Frontal cortex (tissue), 4 donors: ENCODE measurements around the gene NELL1. TPM values are rescaled to one million over a fixed set of nuclear protein-coding genes. Genes with fewer than 3 reads are reported as not detected.
"Not testable (repeated sequence)": the region's sequence is repeated elsewhere in the genome, so short reads cannot be mapped to it uniquely, and the experiment has no call there.

Source experiments
- DNase-seq, 2 donors: peaks; one replicate each; pipeline ENCODE4 v3.0.0; 2012; ENCODE audit warnings: low spot score in 2 of 2
- FAIRE-seq: peaks from 2 replicates; lab custom pipeline; 2012; peaks lifted over from hg19 to GRCh38; lab: Jason Lieb, UNC
- total RNA-seq: library from RNA; depleted of rRNA; stranded (reverse); fragments of >200 nt; gene quantifications from one replicate; pipeline ENCODE4 v1.2.3, GENCODE V29; 2014
- donor health status: control.
- donor health status: control.
- donor health status: control.

NELL1 gene
- total RNA-seq, 1 donor from 2014 or later: 65.6 TPM

DNA sequence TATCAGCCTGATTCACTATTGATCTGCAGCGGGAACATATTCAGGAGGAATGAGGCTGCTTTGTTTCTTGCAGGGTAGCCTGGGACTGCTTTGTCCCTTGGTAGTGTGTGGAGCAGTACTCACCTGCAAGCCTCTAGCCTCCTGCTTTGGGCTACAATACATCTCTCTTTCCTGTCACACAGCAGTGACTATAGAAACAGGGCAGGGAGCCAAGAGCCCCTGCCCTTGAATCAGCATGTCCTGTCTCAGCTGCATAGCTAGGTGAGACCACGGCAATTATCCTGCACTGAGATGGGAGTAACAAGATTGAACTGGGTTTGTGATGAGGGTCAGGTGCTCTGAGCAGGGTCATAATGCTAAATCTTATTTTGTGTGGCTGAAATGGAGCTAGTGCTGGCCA lies 191.9 kb downstream of the NELL1 start:
- DNase-seq (no peak), FAIRE-seq (no peak)

DNA sequence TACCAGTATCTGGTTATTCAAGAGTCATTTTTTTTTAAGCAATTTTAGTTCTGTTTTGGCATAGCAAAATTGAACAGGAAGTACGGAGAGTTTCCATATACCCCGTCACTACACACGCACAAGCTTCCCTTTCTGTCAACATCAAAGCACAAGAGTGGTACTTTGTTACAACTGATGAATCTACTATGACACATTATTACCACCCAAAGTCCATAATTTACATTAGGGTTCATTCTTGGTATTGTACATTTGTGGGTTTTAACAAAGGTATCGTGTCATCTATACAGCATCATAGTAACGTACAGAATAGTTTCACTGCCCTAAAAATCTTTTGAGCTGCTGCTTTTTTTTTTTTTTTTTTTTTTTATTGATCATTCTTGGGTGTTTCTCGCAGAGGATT lies 192.9 kb downstream of the NELL1 start:
- not testable (repeated sequence) for DNase-seq, FAIRE-seq

DNA sequence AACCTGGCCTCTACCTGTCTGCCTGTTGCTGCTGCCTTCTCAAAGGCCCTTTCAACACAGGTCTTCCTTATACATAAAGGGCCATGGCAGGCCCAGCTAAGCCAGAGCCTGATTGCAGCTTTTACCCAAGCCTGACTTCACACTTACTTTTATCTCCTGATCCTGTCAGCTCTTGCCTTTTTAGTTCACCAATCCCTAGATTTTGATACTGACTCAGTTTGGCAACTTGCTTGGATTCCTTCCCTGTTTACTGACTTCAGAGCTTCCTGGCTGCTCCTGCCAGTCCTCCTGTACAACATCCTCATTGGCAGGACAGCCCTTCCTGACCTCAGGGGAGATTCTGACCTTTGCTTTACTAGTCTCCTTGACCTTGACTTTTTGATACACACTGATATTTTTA lies 195.2 kb downstream of the NELL1 start:
- FAIRE-seq (no peak), DNase-seq (no peak)

DNA sequence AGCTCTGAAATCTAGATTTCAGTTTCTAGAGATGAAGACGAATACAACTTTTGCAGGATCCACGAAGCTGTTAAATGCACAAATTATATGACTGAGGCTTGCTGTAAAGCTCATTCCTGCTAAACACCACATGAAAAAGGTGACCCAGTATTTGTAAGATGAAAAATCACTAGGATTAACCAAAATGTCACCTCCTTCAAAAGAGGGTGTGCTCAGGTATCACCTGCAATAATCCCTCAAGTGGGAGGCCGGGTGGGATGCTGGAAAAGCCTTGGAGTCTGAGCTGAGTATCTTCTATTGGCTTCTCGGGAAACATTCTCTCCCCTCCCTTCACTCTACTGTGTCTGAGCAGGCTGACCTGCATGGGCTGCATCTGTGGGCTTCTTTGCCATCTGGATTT lies 195.8 kb downstream of the NELL1 start:
- FAIRE-seq: no peak
- no peak for DNase-seq

DNA sequence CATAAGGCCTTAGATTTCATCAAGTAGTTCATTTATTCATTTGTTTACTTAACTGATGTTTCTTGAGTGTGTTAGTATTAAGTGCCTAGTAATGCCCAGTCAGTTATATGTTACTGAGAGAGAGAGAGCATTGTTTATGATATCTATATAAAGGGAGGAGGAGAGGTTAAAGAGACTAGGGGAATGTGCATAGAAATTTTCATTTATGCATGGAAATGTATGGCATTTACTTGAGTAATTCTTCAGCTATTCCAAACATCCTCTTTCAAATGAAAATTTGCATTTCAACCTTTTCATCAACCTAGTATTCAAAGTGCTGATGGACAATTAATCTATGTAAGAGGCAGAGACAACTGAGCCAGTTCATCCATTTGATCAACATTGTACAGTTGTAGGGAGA lies 199.7 kb downstream of the NELL1 start:
- FAIRE-seq (no peak), DNase-seq (no peak)

DNA sequence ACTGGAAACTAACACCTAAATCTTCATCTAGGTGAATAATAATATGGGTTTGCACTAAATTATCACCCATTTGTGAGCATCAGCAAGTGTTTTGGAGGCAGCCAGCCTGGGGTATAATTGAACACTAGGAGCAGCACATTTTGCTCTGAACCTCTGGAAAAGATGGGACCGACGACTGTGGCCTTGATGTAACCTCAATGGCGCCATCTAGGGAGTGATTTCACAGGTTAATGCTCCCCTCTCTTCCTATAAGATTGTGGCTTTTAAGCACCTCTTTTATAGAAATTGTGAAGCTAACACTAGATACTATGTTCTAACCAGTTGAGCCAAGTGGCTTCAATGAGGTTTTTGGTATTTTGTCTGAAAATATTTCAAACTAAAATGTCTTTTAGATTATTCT lies 203.7 kb downstream of the NELL1 start:
- no peak for FAIRE-seq

DNA sequence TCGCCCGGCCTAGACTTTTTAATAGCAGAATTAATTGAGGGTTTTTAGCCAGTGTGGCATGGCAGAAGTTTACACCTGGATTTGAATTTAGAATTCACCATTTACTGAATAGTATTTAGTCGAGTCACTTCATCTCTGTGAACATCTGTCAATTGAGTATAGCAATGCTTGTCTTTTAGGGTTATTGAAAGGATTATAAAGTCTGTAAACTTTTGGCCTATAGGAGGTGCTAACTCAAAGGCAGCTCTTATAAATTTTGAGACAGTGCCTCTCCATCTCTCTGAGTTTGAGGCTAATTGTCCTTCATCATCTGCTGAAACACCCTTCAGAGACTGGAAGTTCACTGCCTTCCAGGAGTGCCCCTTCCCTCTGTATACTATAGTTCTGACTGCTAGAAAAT lies 205.0 kb downstream of the NELL1 start:
- FAIRE-seq: no peak

More for the DNA sequence above, 203.7 kb downstream of the NELL1 start:
- DNase-seq: no peak

DNA sequence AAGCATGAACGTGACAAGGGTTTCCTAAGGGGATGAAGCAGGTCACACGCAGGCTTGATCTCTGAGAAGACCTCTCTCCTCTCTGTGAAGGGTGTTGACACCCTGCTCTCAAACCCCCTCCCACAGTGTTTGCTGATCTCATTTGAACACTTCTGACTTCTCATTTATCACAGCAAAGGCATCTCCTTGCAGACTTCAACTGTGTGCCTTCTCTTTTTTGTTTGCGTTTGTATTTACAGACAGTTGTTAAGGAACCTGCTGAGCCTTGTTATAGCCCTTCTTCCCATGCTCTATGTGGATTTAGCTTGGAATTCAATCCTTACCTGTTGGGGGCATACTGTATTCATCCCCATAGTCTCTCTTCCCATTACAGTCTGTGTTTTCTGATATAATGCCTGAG lies 206.5 kb downstream of the NELL1 start:
- DNase-seq: no peak
- no peak for FAIRE-seq

More for the DNA sequence above, 205.0 kb downstream of the NELL1 start:
- no peak for DNase-seq

DNA sequence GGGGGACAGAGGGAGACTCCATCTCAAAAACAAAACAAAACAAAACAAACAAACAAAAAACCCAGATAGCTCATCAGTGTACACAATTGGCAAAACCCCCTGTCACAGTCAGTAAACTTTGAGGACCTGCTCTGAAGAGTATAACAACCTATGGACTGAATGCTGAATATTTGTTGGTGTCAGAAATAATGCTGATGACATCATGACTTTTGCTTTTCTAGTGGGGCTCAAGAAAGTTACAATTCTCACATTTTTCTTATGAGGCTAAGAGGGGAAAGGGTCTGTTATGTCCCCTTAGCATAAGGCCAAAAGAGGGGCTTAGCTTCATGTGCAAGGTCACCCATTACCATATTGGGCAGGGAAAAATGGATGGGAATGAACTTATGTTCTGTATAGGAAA lies 207.4 kb downstream of the NELL1 start:
- no peak for FAIRE-seq
- DNase-seq: no peak

DNA sequence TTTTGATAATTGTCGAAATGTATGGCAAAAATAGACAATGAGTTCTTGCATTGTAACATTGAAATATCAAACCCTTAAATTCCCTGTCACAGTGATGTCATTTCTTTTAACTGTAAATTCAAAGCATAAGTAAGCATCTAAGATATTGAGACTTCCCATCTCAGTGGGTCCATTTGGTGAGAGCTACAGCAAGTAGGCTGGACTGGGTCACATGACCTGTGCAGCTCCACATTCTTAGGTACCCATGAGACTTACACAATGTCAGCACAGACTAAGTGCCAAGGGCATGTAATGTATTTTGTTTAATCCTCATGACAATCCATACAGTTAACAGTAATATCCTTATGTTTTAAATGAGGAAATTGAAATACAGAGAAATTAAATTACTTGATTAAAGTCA lies 210.7 kb downstream of the NELL1 start:
- DNase-seq (no peak), FAIRE-seq (no peak)

DNA sequence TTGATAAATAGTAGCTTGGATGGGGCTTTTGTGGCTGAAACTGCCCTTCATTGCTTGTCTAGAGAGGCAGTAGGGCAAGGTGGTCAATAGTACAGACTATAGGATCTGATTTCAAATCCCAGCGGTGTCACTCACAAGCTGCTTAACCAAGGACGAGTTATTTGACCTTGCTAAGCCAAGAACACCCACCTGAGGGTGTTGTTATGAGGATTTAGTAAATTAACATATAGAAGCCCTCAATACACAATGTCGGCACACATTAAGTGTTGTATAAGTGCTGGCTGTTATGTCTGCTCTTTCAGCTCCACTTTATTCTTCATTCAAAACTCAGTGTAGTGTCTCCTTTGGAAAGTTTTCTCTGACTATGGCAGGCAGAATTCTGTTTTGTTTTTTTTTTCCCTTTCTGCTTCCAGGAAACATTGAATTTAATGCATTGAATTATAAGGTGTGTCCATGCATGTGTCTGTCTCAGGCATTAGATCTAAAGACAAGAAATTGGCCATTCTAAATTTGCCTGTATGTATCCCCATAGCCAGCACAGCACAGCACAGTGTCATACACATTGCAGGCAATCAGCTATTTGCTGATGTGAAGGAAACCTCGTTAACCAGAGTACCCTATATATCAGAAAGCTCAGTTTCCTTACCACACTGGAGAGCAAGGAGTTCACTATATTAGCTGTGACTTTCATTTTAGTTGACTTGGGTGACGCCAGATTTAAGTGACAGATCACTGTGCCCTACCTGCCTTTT lies 212.1 kb downstream of the NELL1 start:
- no peak for DNase-seq
- no peak for FAIRE-seq

DNA sequence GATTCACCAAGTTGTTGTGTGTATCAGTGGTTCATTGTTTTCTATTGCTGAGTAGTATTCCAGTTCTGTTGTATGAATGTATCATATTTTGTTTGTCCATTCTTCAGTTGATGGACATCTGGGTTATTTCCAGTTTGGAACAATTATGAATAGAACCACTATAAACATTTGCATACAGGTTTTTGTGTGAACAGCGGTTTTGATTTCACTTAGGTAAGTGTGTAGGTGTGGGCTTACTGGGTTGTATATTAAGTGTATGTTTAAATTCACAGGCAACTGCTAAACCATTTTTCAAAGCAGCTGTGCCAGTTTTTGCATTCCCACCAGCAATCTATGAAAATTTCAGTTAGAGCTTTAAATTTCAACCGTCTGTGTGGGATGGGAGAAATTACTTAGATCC lies 217.8 kb downstream of the NELL1 start:
- FAIRE-seq (no peak), DNase-seq (no peak)

DNA sequence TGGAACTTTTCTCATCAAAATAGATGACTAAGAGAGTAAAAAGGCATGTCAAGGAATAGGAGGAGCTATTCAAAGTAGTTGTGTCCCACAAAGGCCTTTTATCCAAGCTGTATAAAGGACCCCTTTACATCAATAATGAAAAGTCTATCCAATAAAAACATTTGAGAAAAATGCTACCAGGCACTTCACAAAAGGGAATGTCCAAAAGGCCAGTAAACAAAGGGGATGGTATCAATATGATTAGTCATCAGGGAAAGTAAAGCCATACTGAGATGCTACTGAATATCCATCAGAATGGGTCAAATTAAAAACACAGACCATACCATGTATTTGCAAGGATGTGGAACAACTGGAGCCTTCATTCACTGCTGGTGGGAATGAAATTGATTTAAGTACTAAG lies 224.9 kb downstream of the NELL1 start:
- DNase-seq (no peak), FAIRE-seq (no peak)

DNA sequence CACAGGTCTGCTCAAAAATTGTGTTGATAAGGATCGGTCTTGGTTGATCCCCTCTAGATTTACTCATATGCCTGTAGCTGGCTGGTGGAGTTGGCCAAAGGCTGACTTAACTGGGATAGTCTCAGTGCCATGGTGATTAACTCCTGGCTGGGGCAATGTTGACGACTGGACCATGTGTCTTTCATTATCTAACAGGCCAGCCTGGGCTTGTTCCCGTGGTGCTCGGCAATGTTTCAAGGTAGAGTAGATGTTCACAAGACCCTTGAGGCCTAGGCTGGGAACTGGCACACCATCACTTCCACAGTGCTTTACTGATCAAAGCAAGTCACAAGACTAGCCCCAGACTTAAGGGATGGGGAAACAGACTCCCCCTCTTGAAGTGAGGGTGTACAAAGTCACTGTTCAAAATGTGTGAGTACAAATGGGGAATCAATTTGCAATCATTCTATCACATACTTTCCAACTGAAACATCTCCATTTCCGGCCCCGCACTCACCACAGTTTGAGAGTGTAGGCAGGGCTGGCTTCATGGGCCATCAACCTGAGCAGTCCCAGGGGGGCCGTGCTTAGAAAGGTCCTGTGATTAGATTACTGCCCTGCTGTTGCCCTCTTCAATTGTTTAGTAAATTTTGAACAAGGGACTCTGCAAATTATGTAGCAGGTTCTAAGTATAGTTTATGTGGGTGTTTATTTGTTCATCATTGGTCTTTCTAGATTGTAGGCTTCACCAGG lies 240.8 kb downstream of the NELL1 start:
- DNase-seq (no peak), FAIRE-seq (no peak)

DNA sequence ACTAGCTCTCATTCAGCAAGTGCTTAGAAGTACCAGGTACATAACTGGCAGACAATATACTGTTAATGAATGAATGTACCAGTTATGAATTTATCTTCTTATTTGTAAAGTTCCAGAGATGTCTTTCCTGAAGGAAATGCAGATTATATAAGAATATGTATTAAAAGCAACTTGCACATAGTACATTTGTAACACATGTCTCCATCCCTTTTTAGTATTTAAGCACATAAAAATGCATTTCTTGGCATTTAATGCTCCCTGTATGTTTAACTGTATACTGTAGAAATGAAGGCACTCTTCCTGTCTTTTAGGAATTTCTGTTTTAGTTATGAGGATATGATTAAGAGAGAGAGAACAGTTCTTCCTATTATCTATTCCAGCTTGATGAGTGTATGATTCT lies 241.3 kb downstream of the NELL1 start:
- FAIRE-seq (no peak), DNase-seq (no peak)

DNA sequence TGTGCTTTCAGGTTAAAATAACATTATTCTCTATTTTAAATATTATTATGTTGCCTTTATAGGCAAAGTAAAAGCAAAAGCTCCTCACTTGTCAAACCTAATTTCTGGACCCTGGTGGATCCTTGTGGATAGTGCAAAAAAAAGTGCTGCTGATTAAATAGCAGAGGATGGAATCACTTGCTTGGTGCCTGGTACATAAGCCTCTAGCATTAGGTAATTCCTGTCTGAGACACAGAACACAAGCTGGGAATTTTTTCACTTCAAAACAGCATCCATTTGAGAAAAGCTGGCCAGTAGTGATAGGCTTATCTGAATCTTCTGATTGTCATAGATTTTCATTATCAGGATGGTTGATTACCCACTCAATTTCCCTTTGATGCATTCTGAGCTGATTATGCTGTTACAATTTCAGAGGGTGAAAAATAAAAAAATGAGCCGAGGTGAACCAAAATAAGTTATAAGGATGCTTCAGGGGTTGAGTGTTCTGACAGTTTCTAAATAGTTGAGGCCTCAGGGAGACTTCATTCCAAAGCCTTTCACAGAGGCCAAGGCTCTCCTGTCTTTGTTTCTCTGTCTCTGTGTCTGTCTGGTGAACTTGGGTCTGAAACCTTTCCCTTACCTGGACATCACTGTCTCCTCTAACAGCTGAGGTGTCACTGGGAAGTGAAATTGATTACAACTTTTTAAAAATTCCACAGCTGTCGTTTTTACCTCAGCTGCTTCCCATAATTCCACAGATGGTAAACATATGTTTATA lies 242.9 kb downstream of the NELL1 start:
- DNase-seq (no peak), FAIRE-seq (no peak)

DNA sequence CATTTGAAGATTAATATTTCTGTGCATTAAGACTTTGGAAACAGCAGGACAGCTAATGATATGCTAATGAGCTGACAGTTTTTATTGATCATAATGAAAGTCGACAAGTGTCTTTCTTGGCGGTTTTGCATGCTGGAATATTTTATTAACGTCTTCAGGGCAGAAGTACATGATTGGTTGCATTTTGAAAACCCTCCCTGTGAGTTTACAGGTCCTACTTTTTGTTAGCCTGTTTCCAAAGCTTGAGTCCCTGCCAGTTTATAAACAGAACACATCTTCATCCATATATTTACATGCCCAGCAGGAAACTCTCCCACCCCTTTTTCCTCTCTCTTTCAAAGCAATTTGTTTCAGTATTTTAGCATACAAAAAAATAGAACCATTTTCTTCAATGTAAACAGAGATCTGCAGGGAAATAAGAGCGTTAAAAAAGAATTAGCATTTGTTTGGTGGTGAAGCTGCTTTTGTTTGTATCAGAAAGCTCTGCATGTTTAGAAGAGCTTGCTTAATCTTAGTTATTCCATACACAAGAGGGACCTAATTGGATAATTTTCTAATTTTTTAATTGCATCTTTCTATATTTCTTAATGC lies 243.6 kb downstream of the NELL1 start:
- DNase-seq (no peak), FAIRE-seq (no peak)

DNA sequence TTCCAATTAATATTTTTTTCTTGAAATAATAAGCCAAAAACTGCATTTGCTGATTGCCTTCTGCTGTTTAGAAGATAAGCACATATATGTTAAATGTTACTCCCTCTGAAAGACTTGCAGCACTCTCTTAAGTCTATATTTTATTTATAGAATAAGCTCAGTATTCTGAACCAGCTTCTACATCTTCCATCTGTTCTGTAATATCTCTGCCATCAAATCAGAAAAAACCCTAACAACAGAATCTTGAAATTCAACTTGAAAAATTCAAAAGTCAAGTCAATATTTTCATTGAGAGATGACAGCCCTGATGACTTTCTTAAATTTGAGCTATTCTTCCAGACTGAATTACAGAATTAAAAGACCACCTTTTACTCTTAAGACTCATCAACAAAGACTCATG lies 247.9 kb downstream of the NELL1 start:
- no peak for FAIRE-seq
- no peak for DNase-seq

DNA sequence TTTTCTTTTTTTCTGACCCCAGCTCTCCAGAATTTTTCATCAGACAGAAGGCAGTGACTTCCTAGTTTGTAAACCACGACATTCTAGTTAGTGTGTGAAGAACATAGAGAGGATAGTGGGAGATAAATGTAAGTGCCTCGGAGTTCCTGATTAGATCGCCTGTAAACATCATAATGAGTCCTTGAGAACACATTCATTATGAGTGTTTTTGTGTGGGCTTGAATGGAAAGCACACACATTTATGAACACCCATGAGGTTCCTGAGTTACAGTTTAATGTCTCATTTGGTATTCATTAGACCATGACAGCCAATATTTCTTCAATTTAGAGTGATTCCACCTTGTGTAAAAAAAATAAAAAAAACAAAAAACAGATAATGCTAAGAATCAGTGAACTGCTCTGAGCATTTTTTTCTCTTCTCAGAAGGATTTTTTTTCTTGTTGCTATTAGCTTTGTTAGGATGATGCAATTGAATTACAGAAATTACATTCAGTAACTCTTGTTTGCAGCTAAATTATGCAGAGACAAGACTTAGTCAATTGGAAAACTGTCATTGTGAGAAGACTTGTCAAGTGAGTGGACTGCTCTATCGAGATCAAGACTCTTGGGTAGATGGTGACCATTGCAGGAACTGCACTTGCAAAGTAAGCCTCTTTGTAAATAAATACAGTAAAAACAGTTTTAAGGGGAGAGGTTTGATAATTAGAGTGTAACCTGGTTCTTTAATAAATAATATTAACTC lies 257.6 kb downstream of the NELL1 start:
- no peak for DNase-seq
- no peak for FAIRE-seq

DNA sequence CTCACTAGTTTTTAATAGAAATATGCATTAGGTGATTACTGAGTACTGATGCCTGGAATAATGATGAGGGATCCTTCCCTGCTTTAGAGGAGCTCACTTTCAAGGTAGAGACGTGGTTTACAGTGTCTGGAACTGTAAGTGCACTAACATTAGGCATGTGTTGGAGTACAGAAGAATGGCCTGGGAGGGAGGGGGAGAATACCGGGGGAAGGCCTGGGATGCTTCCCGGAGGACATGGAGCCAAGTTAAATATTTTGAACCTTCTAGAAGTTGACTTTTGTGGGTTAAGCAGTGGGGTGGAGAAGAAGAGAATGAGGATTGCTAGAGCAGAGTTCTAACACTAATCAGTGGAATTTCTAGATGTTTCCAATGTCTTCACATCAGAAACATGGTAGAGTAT lies 261.6 kb downstream of the NELL1 start:
- no peak for FAIRE-seq
- DNase-seq: no peak
